HepG2 (cell line): ENCODE measurements around the gene CST5.

Source experiments
- CBX5 ChIP-seq: sonication (generic); formaldehyde crosslinking; IDR thresholded peaks from 2 replicates; pipeline ENCODE4 v1.4.0; 2020; ENCODE audit warnings: missing genetic modification reagents, borderline replicate concordance
- ELF3 ChIP-seq: IDR thresholded peaks from 2 replicates; pipeline ENCODE4 v1.6.1; 2016; ENCODE audit warnings: missing genetic modification reagents, missing compliant biosample characterization
- EZH2 ChIP-seq: conservative IDR thresholded peaks from 2 replicates; pipeline ENCODE4 v1.6.1; 2012; ENCODE audit warnings: mild to moderate bottlenecking, low read depth, low read length, moderate library complexity
- GLI4 ChIP-seq: sonication (generic); formaldehyde crosslinking; IDR thresholded peaks from 2 replicates; pipeline ENCODE4 v1.5.1; 2020; ENCODE audit warnings: missing genetic modification reagents, mild to moderate bottlenecking, moderate library complexity, borderline replicate concordance
- HHEX ChIP-seq: IDR thresholded peaks from 2 replicates; pipeline ENCODE4 v1.6.1; 2016; ENCODE audit warnings: control low read depth
- NR2C2 ChIP-seq: sonication (generic); formaldehyde crosslinking; IDR thresholded peaks from 2 replicates; pipeline ENCODE4 v1.4.0; 2020; ENCODE audit warnings: missing genetic modification reagents, mild to moderate bottlenecking, moderate library complexity, borderline replicate concordance
- POLR2AphosphoS5 ChIP-seq: IDR thresholded peaks from 2 replicates; pipeline ENCODE4 v1.6.1; 2012; ENCODE audit warnings: low read depth, low read length
- SALL1 ChIP-seq: sonication (generic); formaldehyde crosslinking; IDR thresholded peaks from 2 replicates; pipeline ENCODE4 v1.8.0; 2022; ENCODE audit warnings: mild to moderate bottlenecking, missing genetic modification reagents
- TAF1 ChIP-seq: sonication (generic); formaldehyde crosslinking; IDR thresholded peaks from 2 replicates; pipeline ENCODE4 v1.4.0; 2020; ENCODE audit warnings: missing genetic modification reagents
- ZNF17 ChIP-seq: sonication (generic); formaldehyde crosslinking; IDR thresholded peaks from 2 replicates; pipeline ENCODE4 v1.5.0; 2020; ENCODE audit warnings: mild to moderate bottlenecking, missing genetic modification reagents
- TF ChIP-seq, protein P1 (sequence below): sonication (generic); formaldehyde crosslinking; IDR thresholded peaks from 2 replicates; pipeline ENCODE4 v1.5.0; 2020; ENCODE audit warnings: mild to moderate bottlenecking, missing genetic modification reagents, moderate library complexity
- TF ChIP-seq, protein P2 (sequence below): sonication (generic); formaldehyde crosslinking; IDR thresholded peaks from 2 replicates; pipeline ENCODE4 v1.4.0; 2020; ENCODE audit warnings: missing genetic modification reagents
- TF ChIP-seq, protein P3 (sequence below): sonication (generic); formaldehyde crosslinking; IDR thresholded peaks from 2 replicates; pipeline ENCODE4 v1.5.0; 2020; ENCODE audit warnings: mild to moderate bottlenecking, missing genetic modification reagents, borderline replicate concordance
- TF ChIP-seq, protein P4 (sequence below): sonication (generic); formaldehyde crosslinking; IDR thresholded peaks from 2 replicates; pipeline ENCODE4 v1.4.0; 2020; ENCODE audit warnings: missing genetic modification reagents

DNA sequence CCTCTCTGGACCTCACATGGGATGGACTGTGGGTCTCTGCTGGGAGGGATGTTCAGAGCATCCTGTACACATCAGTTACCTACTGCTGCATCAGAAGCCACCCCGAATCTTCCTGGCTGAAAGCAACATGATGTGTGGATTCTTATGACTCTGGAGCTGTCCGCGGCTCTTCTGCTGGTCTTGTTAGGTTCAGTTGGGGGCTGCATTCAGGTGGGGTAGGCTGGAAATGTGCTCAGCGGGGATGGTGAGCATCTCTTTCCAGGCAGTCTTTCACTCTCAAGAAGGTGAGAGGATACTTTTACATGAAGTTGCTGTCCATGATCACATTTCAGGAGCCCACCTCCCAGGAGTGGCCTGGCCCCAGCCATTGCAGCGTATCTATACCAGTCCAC lies 5.2 kb upstream of the CST5 start:
- TF ChIP-seq, protein P1, sequence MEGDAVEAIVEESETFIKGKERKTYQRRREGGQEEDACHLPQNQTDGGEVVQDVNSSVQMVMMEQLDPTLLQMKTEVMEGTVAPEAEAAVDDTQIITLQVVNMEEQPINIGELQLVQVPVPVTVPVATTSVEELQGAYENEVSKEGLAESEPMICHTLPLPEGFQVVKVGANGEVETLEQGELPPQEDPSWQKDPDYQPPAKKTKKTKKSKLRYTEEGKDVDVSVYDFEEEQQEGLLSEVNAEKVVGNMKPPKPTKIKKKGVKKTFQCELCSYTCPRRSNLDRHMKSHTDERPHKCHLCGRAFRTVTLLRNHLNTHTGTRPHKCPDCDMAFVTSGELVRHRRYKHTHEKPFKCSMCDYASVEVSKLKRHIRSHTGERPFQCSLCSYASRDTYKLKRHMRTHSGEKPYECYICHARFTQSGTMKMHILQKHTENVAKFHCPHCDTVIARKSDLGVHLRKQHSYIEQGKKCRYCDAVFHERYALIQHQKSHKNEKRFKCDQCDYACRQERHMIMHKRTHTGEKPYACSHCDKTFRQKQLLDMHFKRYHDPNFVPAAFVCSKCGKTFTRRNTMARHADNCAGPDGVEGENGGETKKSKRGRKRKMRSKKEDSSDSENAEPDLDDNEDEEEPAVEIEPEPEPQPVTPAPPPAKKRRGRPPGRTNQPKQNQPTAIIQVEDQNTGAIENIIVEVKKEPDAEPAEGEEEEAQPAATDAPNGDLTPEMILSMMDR (CRISPR knock-in tag) = no peak
- TF ChIP-seq EZH2 (no peak), GLI4 (CRISPR knock-in tag) (no peak), TAF1 (no peak), NR2C2 (CRISPR knock-in tag) (no peak), HHEX (CRISPR knock-in tag) (no peak), CBX5 (no peak), POLR2AphosphoS5 (no peak), ZNF17 (CRISPR knock-in tag) (no peak), SALL1 (CRISPR knock-in tag) (no peak), ELF3 (CRISPR knock-in tag) (no peak)
- TF ChIP-seq, protein P2, sequence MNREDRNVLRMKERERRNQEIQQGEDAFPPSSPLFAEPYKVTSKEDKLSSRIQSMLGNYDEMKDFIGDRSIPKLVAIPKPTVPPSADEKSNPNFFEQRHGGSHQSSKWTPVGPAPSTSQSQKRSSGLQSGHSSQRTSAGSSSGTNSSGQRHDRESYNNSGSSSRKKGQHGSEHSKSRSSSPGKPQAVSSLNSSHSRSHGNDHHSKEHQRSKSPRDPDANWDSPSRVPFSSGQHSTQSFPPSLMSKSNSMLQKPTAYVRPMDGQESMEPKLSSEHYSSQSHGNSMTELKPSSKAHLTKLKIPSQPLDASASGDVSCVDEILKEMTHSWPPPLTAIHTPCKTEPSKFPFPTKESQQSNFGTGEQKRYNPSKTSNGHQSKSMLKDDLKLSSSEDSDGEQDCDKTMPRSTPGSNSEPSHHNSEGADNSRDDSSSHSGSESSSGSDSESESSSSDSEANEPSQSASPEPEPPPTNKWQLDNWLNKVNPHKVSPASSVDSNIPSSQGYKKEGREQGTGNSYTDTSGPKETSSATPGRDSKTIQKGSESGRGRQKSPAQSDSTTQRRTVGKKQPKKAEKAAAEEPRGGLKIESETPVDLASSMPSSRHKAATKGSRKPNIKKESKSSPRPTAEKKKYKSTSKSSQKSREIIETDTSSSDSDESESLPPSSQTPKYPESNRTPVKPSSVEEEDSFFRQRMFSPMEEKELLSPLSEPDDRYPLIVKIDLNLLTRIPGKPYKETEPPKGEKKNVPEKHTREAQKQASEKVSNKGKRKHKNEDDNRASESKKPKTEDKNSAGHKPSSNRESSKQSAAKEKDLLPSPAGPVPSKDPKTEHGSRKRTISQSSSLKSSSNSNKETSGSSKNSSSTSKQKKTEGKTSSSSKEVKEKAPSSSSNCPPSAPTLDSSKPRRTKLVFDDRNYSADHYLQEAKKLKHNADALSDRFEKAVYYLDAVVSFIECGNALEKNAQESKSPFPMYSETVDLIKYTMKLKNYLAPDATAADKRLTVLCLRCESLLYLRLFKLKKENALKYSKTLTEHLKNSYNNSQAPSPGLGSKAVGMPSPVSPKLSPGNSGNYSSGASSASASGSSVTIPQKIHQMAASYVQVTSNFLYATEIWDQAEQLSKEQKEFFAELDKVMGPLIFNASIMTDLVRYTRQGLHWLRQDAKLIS (CRISPR knock-in tag) = no peak
- TF ChIP-seq, protein P3, sequence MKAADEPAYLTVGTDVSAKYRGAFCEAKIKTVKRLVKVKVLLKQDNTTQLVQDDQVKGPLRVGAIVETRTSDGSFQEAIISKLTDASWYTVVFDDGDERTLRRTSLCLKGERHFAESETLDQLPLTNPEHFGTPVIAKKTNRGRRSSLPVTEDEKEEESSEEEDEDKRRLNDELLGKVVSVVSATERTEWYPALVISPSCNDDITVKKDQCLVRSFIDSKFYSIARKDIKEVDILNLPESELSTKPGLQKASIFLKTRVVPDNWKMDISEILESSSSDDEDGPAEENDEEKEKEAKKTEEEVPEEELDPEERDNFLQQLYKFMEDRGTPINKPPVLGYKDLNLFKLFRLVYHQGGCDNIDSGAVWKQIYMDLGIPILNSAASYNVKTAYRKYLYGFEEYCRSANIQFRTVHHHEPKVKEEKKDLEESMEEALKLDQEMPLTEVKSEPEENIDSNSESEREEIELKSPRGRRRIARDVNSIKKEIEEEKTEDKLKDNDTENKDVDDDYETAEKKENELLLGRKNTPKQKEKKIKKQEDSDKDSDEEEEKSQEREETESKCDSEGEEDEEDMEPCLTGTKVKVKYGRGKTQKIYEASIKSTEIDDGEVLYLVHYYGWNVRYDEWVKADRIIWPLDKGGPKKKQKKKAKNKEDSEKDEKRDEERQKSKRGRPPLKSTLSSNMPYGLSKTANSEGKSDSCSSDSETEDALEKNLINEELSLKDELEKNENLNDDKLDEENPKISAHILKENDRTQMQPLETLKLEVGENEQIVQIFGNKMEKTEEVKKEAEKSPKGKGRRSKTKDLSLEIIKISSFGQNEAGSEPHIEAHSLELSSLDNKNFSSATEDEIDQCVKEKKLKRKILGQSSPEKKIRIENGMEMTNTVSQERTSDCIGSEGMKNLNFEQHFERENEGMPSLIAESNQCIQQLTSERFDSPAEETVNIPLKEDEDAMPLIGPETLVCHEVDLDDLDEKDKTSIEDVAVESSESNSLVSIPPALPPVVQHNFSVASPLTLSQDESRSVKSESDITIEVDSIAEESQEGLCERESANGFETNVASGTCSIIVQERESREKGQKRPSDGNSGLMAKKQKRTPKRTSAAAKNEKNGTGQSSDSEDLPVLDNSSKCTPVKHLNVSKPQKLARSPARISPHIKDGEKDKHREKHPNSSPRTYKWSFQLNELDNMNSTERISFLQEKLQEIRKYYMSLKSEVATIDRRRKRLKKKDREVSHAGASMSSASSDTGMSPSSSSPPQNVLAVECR (CRISPR knock-in tag) = no peak
- TF ChIP-seq, protein P4, sequence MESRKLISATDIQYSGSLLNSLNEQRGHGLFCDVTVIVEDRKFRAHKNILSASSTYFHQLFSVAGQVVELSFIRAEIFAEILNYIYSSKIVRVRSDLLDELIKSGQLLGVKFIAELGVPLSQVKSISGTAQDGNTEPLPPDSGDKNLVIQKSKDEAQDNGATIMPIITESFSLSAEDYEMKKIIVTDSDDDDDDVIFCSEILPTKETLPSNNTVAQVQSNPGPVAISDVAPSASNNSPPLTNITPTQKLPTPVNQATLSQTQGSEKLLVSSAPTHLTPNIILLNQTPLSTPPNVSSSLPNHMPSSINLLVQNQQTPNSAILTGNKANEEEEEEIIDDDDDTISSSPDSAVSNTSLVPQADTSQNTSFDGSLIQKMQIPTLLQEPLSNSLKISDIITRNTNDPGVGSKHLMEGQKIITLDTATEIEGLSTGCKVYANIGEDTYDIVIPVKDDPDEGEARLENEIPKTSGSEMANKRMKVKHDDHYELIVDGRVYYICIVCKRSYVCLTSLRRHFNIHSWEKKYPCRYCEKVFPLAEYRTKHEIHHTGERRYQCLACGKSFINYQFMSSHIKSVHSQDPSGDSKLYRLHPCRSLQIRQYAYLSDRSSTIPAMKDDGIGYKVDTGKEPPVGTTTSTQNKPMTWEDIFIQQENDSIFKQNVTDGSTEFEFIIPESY = no peak
